ENCODE measurements around the gene CAMTA1. TPM values are rescaled to one million over a fixed set of nuclear protein-coding genes. Genes with fewer than 3 reads are reported as not detected.

The CAMTA1 gene
- total and polyA plus RNA-seq, 4 donors = 48.1 to 140 (median 52.3) TPM

- no peak overlapping the region for H3K27ac ChIP-seq (ENCODE audit: low read depth in 1 of 2, low read length in 1 of 2)
- WGBS, 2 donors = 87 to 88% methylated on average over 9 of the region's 9 CpGs
- DNase-seq = no peak
- no peaks in the 10 kb centered on the region for H3K27me3 ChIP-seq (ENCODE audit: control insufficient read depth in 3 of 3, insufficient read depth in 3 of 3, low read length in 2 of 3)
- H3K36me3 ChIP-seq (ENCODE audit: control insufficient read depth in 4 of 4, insufficient read depth in 4 of 4, low read length in 4 of 4) = no peaks in the 10 kb centered on the region
- no peak overlapping the region for H3K4me3 ChIP-seq
- TF ChIP-seq CTCF (IDR thresholded peaks at IDR 0.05; ENCODE audit: control extremely low read depth, extremely low read depth) = no peak
- H3K4me1 ChIP-seq (ENCODE audit: control insufficient read depth in 5 of 5, insufficient read depth in 5 of 5, low read length in 5 of 5) = peaks cover 0 to 4% (median 0%) of the 10 kb centered on the region in 5 donors
- H3K9me3 ChIP-seq (ENCODE audit: control insufficient read depth in 4 of 4, insufficient read depth in 3 of 4, low read length in 3 of 4) = peaks cover 0 to 2% (median 0%) of the 10 kb centered on the region in 4 donors
- no peak overlapping the region for H3K9ac ChIP-seq (ENCODE audit: insufficient read depth in 1 of 2, low read length in 2 of 2)
- ATAC-seq (ENCODE audit: insufficient read depth, low FRiP score) = no peak
Observed at GRCh38 chr1:6950001-6950765, 164.9 kb downstream of the CAMTA1 start.

GRCh38 chr1:6951536-6951935 is 166.3 kb downstream of the CAMTA1 start:
- ATAC-seq (ENCODE audit: insufficient read depth, low FRiP score) = no peak
- DNase-seq = no peak
- no peak overlapping the region for H3K27ac ChIP-seq (ENCODE audit: low read depth in 1 of 2, low read length in 1 of 2)
- H3K27me3 ChIP-seq (ENCODE audit: control insufficient read depth in 3 of 3, insufficient read depth in 3 of 3, low read length in 2 of 3) = no peaks in the 10 kb centered on the region
- no peak overlapping the region for H3K4me3 ChIP-seq
- H3K9me3 ChIP-seq (ENCODE audit: control insufficient read depth in 4 of 4, insufficient read depth in 3 of 4, low read length in 3 of 4) = peaks cover 0 to 2% (median 0%) of the 10 kb centered on the region in 4 donors
- 91 to 94% methylated on average over 12 of the region's 12 CpGs for WGBS, 2 donors
- peaks cover 0 to 4% (median 0%) of the 10 kb centered on the region in 5 donors for H3K4me1 ChIP-seq (ENCODE audit: control insufficient read depth in 5 of 5, insufficient read depth in 5 of 5, low read length in 5 of 5)
- H3K36me3 ChIP-seq (ENCODE audit: control insufficient read depth in 4 of 4, insufficient read depth in 4 of 4, low read length in 4 of 4) = no peaks in the 10 kb centered on the region
- no peak overlapping the region for H3K9ac ChIP-seq (ENCODE audit: insufficient read depth in 1 of 2, low read length in 2 of 2)
- no peak for TF ChIP-seq CTCF (IDR thresholded peaks at IDR 0.05; ENCODE audit: control extremely low read depth, extremely low read depth)

GRCh38 chr1:6953216-6953615 is 168.0 kb downstream of the CAMTA1 start:
- no peak for DNase-seq
- no peak overlapping the region for H3K4me3 ChIP-seq
- no peak overlapping the region for H3K9ac ChIP-seq (ENCODE audit: insufficient read depth in 1 of 2, low read length in 2 of 2)
- WGBS, 2 donors = 77 to 94% methylated on average over 12 of the region's 12 CpGs
- H3K36me3 ChIP-seq (ENCODE audit: control insufficient read depth in 4 of 4, insufficient read depth in 4 of 4, low read length in 4 of 4) = no peaks in the 10 kb centered on the region
- ATAC-seq (ENCODE audit: insufficient read depth, low FRiP score) = no peak
- peaks cover 0 to 4% (median 0%) of the 10 kb centered on the region in 4 donors for H3K9me3 ChIP-seq (ENCODE audit: control insufficient read depth in 4 of 4, insufficient read depth in 3 of 4, low read length in 3 of 4)
- H3K4me1 ChIP-seq (ENCODE audit: control insufficient read depth in 5 of 5, insufficient read depth in 5 of 5, low read length in 5 of 5) = peaks cover 0 to 4% (median 0%) of the 10 kb centered on the region in 5 donors
- H3K27me3 ChIP-seq (ENCODE audit: control insufficient read depth in 3 of 3, insufficient read depth in 3 of 3, low read length in 2 of 3) = no peaks in the 10 kb centered on the region
- no peak for TF ChIP-seq CTCF (IDR thresholded peaks at IDR 0.05; ENCODE audit: control extremely low read depth, extremely low read depth)
- H3K27ac ChIP-seq (ENCODE audit: low read depth in 1 of 2, low read length in 1 of 2) = no peak overlapping the region

All from lung (tissue), 12 donors.